Fibroblast of skin of left biceps (primary cell): ENCODE measurements around the gene CAVIN2.
A peak's percentile ranks its signal among the peaks of the same experiment; 100 is the strongest.

Experiments
- DNase-seq, 2 experiments: peaks; one replicate each; pipeline ENCODE4 v3.0.0-alpha.2; 2013; ENCODE audit warnings: low read depth in 2 of 2

Gene CAVIN2

GRCh38 chr2:191839918-191840804 is 6.7 kb downstream of the CAVIN2 start:
- no peak for DNase-seq

DNA sequence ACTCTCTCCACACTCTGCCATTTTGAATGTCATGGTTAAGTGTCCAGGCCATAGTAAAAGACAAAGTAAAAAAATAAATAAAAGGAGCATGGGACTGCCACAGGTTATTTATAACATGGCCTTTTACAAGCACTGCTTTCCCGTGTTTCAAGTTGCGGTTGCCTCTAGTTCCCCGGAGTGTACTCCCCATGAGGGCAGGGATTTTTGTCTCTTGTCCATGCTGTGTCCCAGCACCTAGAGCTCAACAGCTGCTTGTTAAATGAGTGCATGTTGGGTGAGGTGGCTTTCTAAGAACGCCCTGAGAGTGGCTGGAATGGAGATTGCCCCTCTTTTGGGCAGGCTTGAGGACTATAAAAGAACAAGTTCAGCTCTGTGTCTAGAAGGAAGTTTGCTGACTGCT is 8.4 kb downstream of the CAVIN2 start:
- DNase-seq, result no peak

GRCh38 chr2:191836853-191837769 is 9.8 kb downstream of the CAVIN2 start:
- DNase-seq, result no peak

GRCh38 chr2:191836471-191836852 is 10.4 kb downstream of the CAVIN2 start:
- DNase-seq, result no peak

- no peak for DNase-seq
These were observed 11.1 kb downstream of the CAVIN2 start for GRCh38 chr2:191835539-191836350.

DNA sequence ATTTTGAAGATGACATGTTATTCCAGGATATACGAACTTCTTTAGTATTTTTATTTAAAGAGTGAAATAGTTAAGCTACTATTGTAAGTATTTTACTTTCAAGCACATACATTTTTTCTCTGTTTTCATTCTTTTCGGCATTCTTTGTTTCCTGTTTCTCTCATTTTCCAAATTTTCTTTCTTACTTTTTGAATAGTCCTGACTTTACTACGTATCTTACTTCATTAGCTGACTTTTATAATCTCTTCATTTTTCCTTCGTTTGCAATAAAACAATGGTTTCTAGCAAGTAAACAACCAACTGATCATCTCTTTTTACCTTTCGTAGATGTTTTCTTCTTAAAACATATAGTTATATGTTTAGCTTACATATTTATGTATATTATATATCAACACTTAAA is 11.8 kb downstream of the CAVIN2 start:
- DNase-seq, result no peak

- no peak for DNase-seq
These were observed 13.5 kb downstream of the CAVIN2 start for GRCh38 chr2:191833356-191833755.

- DNase-seq, result no peak
These were observed 14.2 kb downstream of the CAVIN2 start for GRCh38 chr2:191832668-191833067.

DNA sequence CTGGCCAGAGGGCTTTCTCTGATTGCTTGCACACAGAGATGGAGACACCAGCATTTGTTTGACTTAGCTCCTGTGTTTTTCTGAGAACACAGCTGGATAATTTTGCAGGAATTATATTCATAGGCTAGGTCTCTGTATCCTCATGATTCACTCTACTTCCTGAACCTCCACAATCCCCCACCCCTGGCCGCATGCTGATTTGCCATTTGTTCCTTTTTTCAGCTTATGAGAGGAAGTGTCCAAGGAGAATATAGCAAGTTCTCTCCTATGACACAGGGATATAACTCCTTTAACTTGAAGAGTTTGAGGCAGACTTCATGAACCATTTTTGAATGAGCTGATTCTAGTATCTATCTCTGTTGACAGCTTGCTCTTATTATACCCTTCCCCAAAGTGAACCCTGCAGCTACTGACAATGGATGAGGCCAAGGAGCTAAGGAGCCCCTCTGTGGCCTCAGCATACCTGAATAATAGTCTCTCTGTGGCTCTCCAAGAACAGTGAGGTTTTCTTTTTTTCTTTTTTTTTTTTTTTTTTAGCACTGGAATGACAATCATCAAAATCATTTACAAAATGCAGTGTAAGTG is 15.4 kb downstream of the CAVIN2 start:
- no peak for DNase-seq

GRCh38 chr2:191824398-191824797 is 22.5 kb downstream of the CAVIN2 start:
- DNase-seq, result no peak

GRCh38 chr2:191821078-191821477 is 25.8 kb downstream of the CAVIN2 start:
- DNase-seq, result no peak

- no peak for DNase-seq
These were observed 28.1 kb downstream of the CAVIN2 start for GRCh38 chr2:191818725-191819350.

GRCh38 chr2:191818133-191818532 is 28.8 kb downstream of the CAVIN2 start:
- DNase-seq, result no peak

DNA sequence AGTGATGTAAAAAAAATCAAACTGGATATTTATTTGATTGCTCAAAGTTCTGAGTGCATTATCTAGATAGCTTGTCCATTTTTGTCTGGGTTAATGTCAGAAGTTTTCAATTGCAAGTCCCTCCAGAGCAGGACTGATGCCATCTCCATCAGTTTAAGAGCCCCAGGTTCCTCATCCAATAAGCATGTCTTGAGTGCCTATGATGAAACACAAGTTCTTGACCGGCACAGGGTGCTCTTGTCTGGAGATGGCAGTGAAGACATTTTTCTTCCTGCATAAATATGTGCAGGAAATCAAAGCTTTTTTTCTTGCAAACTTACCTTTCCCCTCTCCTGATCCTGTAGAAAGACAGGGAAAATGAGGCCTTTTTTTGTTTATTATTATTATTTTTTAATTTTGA is 31.9 kb downstream of the CAVIN2 start:
- DNase-seq, result no peak

- no peak for DNase-seq
These were observed 32.9 kb downstream of the CAVIN2 start for GRCh38 chr2:191813943-191814342.

DNA sequence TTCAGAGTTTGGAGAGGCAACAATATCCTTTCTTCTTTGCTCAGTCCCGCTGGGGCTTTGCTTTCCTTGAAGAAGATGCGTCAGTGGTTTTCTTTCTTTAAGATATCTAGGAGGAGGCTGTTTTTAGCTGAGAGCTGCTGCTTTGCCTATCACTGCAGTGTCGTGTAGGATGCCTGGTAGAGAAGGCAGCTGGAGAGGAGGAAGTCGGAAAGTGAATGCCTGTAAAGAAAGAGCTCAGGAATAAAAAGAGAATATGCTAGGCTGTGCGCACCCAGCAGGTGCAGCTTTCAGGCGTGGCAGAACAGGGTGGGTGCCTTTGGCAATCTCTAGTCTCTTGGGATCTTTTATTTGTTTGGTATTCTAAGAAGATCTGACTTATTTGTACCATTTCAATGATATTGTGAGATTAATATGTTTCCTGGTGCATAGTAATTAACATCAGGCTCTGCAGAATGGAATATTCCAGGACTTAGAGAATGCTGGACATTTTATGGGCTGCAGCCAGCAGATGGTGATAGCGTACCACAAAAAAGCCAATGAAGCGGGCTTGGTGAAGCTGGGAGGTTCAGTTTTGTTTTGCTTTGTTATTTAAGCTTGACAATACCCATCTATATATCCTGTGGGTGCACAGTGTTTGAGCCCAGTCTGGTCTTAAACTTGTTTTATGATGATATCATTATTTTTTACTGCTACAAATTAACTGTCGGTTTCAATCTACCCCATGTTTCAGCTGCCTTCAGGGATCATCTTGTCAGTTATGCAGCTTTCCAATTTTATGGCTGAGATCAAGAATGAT is 34.9 kb downstream of the CAVIN2 start:
- peak; percentile 22 to 34 for DNase-seq

- DNase-seq, result no peak
These were observed 40.5 kb downstream of the CAVIN2 start for GRCh38 chr2:191806396-191806795.

- DNase-seq, result no peak
These were observed 42.1 kb downstream of the CAVIN2 start for GRCh38 chr2:191804766-191805165.

GRCh38 chr2:191803007-191803406 is 43.9 kb downstream of the CAVIN2 start:
- no peak for DNase-seq

- DNase-seq, result no peak
These were observed 44.7 kb downstream of the CAVIN2 start for GRCh38 chr2:191802180-191802579.
